ENCODE measurements around the gene TMEM181.
"Not testable (repeated sequence)": the region's sequence is repeated elsewhere in the genome, so short reads cannot be mapped to it uniquely, and the experiment has no call there.

The TMEM181 gene

GRCh38 chr6:158538741-158539140, 21.1 kb upstream of the TMEM181 start:
- DNase-seq (ENCODE audit: low spot score), result no peak

- DNase-seq (ENCODE audit: low spot score), result no peak
These were observed 20.5 kb upstream of the TMEM181 start for GRCh38 chr6:158539413-158539812.

- DNase-seq (ENCODE audit: low spot score), result no peak
These were observed 20.0 kb upstream of the TMEM181 start for GRCh38 chr6:158539881-158540280.

- no peak for DNase-seq (ENCODE audit: low spot score)
These were observed 16.2 kb upstream of the TMEM181 start for GRCh38 chr6:158543606-158544185.

- no peak for DNase-seq (ENCODE audit: low spot score)
These were observed 15.5 kb upstream of the TMEM181 start for GRCh38 chr6:158544428-158544827.

- no peak for DNase-seq (ENCODE audit: low spot score)
These were observed 14.6 kb upstream of the TMEM181 start for GRCh38 chr6:158545043-158545966.

GRCh38 chr6:158548418-158549161, 11.3 kb upstream of the TMEM181 start:
- DNase-seq (ENCODE audit: low spot score), result no peak

GRCh38 chr6:158552055-158552795, 7.7 kb upstream of the TMEM181 start:
- DNase-seq (ENCODE audit: low spot score), result no peak

GRCh38 chr6:158552796-158553138, 7.1 kb upstream of the TMEM181 start:
- DNase-seq (ENCODE audit: low spot score), result no peak

GRCh38 chr6:158554611-158555361, 5.1 kb upstream of the TMEM181 start:
- DNase-seq (ENCODE audit: low spot score), result no peak

- no peak for DNase-seq (ENCODE audit: low spot score)
These were observed 3.8 kb upstream of the TMEM181 start for GRCh38 chr6:158556113-158556512.

GRCh38 chr6:158557110-158557509, 2.8 kb upstream of the TMEM181 start:
- DNase-seq (ENCODE audit: low spot score), result not testable (repeated sequence)

GRCh38 chr6:158557927-158558326, 2.0 kb upstream of the TMEM181 start:
- DNase-seq (ENCODE audit: low spot score), result no peak

GRCh38 chr6:158558415-158559306, 1.2 kb upstream of the TMEM181 start:
- DNase-seq (ENCODE audit: low spot score), result no peak

- no peak for DNase-seq (ENCODE audit: low spot score)
These were observed 475 bp upstream of the TMEM181 start for GRCh38 chr6:158559338-158559894.

- DNase-seq (ENCODE audit: low spot score), result peak; percentile 13
These were observed 987 bp downstream of the TMEM181 start for GRCh38 chr6:158560836-158561320.

- no peak for DNase-seq (ENCODE audit: low spot score)
These were observed 1.5 kb downstream of the TMEM181 start for GRCh38 chr6:158561321-158561884.

GRCh38 chr6:158561938-158562337, 2.0 kb downstream of the TMEM181 start:
- no peak for DNase-seq (ENCODE audit: low spot score)

All from activated CD4-positive, alpha-beta T cell treated with anti-CD3 and anti-CD28 coated beads, Interleukin-2, Interleukin-4, amounts not matched to agents 100 ng/mL and 50 ng/mL, durations not matched to agents 16 hours and 8 hours (primary cell).